NCI-H2029 (cell line): ENCODE data around the gene NUCKS1.

Experiments used
- DNase-seq: peaks from one replicate; lab custom pipeline; 2025; lab: John Stamatoyannopoulos, UW

Gene NUCKS1

DNA sequence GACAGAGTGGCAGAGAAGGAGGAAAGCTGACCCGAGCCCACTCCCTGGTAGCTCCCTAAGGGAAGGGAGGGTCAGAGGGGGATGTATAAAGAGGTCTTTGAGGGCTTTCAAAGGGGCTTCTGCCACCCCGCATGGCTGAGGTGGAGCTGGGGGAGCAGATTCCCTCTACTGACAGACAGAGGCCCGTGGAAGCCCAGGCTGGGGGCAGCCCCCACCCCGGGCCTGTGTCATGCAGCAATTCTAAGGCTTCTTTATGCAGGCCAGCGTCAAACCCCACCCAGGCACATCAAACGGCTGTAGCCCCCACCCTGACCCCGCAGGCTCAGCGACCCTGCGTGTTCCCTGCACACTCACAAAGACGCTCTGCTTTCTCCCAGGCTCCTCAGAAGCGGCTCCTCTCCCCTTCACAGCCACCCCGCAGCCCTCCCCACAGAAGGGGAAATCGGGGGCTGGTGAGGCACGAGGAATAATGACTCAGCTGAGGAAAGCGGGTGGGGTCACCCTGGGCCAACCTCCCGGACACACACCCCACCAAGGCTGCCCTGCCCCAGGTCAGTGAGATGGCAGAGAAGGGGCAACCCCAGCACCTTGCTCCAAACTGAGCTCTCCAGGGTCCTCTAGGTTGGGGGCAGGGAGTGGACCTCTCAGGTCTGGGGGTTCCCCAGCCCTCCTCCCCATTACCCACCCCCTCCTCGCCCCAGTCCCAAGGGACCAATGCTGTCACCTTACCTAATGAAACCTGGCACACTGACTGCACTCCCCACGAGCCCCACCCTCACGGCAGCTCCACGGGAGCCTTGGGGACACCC is 80.4 kb downstream of the NUCKS1 start:
- DNase-seq = no peak

GRCh38 chr1:205668951-205669340 is 81.0 kb downstream of the NUCKS1 start:
- DNase-seq = no peak

DNA sequence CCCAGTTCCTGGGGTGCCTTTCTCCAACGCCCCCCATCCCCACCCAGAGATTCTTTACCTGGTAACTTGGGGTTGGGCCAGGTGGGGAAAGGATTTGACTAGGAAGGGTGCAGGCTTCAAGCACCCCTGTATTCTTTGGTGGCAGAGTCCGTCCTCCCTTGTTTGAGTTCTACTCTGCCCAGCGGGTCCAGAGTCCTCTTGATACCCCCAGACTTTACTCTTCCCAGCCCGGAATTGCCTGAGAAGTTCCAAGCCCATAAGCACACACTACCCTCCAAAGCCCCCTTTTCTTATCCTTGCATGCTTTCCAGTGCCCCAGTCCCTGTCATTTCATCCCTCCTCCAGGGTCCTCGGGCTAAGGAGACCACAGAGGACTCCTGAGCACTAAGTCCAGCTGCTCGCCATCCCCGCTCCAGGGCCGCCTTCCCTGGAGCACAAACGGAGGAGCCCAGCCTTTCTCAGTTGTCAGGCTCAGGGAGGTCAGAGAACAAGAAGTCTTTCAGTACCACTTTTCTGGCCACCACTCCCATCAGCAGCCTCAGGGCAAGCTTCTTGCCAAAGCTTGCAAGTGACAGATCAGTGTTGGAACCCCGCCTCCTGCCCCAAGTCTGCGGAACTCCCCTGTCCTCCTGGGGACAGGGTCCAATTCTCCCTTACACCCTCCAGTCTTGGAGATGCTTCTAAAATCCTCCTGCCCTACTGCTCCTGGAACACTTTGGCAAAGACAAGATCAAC is 81.9 kb downstream of the NUCKS1 start:
- DNase-seq = no peak

DNA sequence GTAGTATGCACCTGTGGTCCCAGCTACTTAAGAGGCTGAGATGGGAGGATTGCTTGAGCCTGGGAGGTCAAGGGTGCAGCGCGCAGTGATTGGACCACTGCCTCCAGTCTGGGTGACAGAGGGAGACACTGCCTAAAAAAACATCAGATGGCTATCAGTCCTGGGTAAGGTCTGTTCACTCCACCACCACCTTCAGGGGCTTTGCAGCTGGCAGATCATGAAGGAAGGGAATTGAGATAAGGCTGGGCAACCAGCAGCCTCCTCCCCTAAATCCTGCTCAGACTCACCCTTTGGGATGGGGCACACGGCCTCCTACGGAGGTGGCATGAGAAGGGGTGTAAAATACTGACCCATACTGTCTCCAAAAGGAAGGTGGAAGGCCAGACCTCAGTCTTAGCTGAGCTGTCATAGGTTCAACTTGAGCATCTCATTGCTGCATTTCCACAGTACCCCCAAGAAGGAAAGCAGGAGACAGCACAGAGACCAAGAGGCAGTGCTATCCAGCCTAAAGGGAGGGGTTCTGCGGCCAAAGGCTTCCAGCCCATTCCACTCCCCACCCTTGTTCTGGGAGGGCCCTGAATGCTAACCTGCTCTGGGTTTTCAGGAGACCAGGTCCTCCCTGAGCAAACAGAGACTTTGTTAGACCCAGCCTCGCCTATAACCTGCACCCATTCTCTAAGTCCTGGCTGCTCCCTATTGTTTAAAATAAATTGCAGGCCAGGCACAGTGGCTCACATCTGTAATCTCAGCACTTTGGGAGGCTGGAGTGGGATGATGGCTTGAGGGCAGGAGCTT is 83.4 kb downstream of the NUCKS1 start:
- no peak for DNase-seq

DNA sequence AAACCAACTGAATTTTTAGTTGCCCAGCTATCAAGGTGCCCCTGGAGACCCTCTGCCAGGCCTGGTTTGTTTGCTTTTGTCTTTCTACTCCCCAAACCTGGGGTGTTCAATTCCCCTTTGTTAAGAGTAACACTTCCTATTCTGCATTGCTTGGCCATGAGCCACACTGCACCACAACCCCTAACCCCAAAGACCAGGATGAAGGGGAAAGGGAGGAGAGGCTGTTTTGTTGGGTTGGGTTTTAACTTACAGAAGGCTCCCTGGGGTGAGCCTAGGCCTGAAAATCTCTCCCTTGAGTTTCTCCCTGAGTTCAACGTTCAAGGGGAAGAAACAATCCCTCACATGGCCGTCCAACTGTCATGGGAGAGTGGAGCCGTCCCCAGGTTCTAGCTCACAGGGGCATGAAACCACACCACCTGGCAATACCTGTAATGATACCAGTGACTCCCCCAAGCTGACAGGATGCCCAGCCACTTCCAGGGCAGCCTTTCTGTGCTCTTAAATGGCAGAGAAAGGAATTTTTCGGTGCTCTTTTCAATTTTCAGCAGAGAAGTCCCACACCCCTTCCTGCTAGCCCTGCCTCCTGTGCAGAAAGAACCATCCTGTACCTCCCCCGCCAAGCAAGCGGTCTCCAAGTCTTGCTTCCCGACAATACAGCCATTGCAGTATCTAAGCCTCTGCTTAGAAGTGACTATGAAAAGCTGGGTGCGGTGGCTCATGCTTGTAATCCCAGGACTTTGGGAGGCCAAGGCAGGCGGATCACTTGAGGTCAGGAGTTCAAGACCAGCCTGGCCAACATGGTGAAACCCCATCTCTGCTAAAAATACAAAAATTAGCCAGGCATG is 84.6 kb downstream of the NUCKS1 start:
- no peak for DNase-seq

DNA sequence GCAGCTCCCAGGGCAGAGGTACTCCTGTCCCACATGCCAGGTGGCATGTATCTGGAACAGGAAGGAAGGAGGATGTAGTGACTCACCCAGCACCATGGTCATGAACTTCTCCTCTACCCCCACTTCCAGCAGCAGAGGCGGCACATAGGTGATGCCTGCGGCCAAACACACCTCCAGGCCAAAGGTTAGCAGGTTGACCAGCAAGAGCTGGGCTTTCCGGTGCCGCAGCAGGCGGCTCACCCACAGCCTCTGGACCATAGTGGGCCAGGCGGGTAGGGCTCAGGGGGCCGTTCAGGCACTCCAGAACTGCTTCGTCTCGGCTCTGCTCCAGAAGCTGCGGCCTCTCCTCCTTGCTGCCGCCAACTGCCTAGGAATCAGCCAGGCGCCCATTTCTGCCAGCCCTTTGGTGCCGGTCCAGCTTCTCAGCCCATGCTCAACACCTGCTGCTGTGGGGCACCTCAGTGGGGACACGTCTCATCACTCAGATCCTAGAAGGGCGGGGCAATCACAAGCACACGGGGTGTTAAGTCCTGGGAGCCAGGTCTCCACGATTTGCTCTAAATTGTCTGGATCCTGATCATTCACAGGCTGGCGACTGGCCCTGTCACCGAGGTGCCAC is 85.5 kb downstream of the NUCKS1 start:
- no peak for DNase-seq

GRCh38 chr1:205663286-205663936 is 86.6 kb downstream of the NUCKS1 start:
- no peak for DNase-seq
